Measurements from ENCODE around the gene CDPF1.
"Not testable (repeated sequence)": the region's sequence is repeated elsewhere in the genome, so short reads cannot be mapped to it uniquely, and the experiment has no call there.

The CDPF1 gene

DNA sequence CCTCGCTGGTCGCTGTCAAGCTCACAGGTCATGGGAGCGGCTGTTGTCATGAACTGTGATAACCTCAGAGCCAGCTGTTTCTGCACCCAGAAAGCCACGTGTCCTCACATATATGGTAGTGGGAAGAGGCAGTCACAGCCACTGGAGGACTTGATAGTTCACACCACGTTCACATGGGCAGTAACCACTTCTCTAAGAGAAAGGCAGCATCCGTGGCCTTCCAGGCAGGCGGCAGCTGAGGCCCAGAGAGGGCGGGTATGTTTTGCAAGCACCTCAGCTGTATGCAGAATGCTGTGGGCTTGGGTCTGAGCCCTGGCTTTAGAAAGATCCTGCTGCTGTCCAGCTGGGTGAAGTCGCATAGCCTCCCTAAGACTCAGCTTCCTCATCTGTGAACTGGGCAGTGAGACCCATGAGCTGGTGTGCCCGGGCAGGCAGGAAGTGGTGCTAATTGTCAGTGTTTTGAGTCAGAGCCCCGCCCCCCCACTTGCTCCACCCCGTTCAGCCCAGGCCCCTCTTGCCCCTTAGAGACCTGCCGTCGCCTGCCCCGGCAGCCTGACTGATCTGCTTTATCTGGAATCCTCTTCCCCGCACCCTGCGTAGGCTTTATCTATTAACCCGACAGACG lies 31.0 kb upstream of the CDPF1 start:
- no peak for DNase-seq

DNA sequence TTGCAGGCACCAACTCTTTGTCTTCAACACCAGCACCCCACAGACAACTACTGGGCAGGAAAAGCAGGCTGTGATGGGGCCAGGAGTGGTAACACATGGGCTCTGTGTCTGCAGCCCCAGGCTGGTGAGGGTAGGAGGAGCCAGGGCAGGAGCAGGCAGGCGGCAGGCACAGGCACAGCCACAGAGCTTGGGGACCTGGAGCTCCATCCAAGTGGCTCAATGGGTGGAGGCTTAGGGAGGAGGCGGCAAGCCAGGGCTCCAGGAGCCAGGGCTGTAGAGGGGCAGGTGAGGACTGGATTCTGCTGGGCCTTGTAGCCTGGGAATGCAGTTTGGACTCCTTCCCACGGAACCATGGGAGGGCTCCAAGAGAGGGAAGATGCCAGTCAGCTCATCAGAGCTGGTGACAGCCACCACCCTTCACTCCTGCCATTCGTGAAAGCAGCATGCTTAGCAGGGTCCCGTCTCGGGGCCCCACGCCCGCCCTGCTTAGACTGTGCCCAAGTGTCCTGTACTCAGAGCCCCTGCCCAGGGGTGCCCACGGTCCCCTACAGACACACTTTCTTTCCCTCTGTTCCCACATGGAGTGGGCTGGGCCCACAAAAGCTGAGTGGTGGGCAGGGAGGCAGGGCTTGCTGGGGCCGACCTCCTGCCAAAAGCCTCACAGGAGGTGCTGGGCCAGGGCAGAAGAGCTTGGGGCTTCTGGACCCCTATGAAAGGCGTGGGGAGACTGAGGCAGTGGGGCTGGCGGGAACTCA lies 30.1 kb upstream of the CDPF1 start:
- DNase-seq, result no peak

DNA sequence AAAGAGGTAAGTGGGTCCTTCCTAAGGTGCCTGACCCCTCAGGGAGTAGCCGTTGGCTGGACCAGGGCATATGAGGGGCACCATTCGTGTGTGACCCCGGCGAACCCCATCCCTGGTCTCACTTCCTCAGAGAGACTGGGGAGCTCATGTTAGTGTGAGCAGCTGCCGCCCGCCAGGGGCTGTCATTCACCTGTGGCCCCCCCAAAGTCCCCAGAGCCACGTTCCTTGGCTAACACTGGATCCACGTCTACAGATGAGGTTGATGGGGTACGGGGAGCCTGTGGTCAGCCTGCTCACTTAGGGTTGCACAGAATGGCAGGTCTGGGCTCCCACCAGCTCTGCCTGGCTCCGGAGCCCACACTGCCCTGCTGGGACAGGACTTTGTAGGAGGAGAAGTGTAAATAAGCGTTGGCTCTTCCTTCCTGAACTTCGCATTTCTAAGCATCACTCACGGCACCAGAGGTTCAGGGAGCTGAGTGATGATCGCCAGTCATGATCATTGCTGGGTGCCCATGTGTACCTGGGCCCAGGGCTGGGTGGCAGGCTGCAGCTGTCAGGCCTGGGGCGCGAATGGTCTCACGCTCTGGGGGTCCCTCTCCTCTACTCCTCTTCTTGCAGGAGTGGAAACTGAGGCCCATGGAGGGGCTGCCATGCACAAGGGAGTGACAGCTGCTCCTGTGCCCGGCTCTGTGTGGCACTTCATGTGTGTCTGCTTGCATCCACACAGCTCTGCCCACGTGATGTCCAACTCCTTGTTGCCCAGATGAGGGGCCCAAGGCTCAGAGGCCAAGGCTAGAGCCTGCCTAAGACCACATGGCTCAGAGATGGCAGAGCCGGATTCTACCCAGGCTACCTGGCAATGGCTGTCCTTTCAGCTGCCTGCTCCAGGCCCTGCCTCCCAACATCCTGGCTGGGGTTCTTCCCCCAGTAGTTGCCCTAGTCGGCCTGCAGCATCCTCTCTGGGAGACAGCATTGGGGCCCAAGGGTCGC lies 28.9 kb upstream of the CDPF1 start:
- DNase-seq, result no peak

DNA sequence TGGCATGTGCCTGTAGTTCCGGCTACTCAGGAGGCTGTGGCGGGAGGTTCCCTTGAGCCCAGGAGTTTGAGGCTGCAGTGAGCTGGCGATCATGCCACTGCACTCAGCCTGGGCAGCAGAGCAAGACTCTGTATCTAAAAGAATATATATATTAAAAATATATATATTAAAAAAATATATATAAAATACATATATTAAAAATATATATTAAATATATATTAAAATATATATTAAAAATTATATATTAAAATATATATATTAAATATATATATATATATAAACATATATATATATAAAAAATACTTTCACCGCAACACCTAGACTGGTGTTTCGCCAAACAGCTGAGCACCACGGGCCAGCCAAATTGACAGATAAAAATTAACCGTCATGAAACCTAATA lies 26.5 kb upstream of the CDPF1 start:
- DNase-seq, result no peak

- DNase-seq, result no peak
These were observed 25.5 kb upstream of the CDPF1 start for GRCh38 chr22:46275455-46276122.

DNA sequence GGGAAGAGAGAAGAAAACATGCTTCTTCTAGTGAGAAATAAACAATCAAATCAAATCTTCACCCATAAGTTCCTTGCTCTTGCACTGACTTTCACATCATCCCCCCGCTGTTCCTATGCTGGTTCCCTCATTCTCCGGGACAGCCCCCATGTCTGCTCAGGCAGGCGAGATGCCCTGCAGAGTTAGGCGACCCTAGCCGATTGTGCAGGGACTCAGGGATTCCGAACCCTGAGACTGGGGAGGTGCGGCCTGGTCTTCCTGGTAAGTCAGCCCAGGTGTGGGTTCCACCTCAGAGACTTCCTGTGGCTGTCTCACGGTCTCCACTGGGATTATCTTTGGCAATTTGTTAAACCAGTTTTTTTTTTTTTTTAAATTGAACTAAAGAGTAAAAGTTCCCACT lies 24.3 kb upstream of the CDPF1 start:
- DNase-seq, result no peak

GRCh38 chr22:46273432-46274148 lies 23.5 kb upstream of the CDPF1 start:
- DNase-seq, result no peak

DNA sequence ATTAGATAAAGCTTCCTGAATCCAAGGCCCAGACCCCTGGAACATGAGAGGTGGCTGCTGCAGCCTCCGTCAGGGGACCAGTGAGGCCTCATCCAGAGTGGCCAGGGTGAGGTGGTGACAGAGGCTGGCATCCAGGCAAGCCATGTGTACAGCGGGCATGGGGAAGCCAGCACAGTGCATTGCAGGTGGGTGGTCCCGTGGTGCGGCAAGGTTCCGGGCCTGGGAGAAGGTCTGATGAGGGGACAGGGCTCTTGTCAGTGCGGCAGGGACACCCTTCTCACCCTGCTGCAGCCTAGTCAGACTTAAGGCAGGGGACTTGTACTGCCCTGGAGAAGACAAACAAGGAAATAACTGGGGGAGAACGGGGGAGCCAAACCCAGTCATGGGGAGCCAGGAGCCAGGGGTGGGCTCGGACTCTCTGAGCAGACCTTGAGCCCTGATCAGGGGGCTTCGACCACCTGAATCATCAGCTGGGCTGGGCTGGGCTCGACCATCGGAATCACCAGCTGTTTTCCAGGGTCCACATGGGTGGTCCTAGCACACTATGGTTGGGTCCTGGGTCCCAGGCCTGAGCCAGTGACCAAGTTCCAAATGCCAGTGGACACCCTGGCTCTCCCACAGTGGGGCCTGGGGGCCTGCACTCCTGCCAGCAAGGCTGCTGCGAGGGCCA lies 22.8 kb upstream of the CDPF1 start:
- DNase-seq, result no peak

DNA sequence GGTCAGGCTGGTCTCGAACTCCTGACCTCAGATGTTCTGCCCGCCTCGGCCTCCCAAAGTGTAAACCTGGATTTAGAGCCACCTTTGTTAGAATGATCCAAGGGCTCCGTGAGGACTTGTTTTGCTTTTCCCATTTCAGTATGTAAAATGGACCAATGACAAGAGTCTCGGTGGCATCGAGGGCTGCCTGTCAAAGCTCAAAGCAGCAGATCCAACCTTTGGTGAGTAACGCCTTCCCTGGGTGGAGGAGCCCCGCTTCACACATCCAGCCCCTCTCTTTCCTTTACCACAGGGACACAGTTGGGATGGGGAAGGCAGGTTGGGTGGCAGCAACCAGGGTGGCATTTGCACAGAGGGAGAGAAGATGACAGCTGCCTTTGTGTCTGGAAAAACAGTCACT lies 22.1 kb upstream of the CDPF1 start:
- no peak for DNase-seq

DNA sequence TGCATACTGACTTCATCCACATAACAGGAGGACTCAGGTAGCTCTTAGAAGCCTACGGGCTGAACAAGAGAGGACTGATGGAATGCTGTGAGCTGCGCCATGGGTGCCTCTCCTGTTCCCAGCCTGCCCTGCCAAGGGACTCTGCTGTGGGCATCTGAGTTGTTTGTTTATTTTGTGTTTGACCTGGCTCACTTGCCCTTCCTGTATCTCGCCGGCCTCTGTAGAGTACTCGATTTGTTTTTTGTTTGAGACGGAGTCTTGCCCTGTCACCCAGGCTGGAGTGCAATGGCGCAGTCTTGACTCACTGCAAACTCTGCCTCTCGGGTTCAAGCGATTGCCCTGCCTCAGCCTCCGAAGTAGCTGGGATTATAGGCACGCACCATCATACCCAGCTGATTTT lies 19.5 kb upstream of the CDPF1 start:
- DNase-seq, result no peak

GRCh38 chr22:46267431-46268279 lies 17.6 kb upstream of the CDPF1 start, which contains the start of gene TTC38:
Gene TTC38 (plus strand): TSS chr22:46268008. CDS start chr22:46268040, 32 bp downstream.
- no peak for DNase-seq

- DNase-seq, result not testable (repeated sequence)
These were observed 15.5 kb upstream of the CDPF1 start for GRCh38 chr22:46265627-46266026.

DNA sequence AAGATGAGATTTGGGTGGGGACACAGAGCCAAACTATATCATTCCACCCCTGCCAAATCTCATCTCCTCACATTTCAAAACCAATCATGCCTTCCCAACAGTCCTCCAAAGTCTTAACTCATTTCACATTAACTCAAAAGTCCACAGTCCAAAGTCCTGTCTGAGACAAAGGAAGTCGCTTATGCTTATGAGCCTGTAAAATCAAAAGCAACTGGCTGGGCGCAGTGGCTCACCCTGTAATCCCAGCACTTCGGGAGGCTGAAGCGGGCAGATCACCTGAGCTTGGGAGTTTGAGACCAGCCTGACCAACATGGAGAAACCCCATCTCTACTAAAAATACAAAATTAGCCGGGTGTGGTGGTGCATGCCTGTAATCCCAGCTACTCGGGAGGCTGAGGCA lies 14.4 kb upstream of the CDPF1 start:
- not testable (repeated sequence) for DNase-seq

DNA sequence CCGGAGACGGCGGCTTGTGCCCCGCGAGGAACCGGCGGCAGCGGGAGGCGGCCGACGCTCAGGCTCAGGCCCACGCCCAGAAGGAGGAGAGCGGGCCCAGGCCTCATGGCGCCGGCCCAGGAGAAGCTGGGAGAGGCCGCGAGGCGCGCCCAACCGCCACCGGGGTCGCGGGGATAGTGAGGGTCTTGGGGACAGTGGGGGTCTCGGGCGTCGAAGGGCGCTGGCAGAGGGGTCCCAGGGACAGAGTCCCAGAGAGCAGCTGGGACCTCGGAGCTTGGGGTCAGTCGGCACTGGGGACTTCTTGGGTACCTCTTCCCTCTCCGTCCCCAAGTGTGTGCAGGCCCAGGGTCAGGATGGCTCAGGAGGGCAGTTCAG lies 13.1 kb upstream of the CDPF1 start, which contains the start of gene PKDREJ:
Gene PKDREJ (minus strand): TSS at position 128 of the 375 bp plus-strand sequence. CDS start 21 bp downstream, at position 107.
- no peak for DNase-seq

DNA sequence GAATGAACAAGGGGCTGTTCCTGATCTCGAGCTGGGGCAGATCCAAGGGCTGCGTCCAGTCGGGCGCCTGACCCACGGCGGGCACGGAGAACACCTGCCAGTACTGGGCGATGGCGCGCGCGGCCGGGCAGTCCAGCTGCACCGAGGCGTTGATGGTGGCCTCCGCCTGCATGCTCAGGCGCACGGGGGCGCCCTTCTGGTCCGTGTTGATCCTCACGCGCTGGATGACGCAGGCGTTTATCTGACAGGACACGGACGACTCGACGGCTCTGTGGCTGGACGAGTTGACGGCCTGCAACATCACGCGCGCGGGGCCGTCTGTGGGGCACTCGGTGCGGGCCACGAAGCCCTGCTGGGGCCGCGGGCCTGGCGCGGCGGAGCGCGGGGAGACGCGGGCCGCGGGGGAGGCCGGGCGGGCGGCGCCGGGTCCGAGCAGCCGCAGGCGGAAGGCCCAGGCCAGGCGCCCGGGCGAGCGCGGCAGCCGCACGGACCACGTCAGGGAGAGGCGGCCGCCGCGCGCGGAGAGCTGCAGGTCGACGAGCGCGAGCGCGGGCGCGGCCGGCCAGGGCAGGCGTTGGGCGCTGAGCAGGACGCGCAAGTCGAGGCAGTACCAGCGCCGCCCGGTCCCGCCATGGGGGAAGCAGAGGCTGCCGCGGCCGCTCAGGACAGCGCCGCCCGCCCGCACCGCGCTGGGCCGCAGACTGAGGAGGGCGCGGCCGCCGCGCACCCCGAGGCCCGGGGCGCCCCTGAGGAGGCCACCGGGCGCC lies 12.5 kb upstream of the CDPF1 start:
- no peak for DNase-seq

DNA sequence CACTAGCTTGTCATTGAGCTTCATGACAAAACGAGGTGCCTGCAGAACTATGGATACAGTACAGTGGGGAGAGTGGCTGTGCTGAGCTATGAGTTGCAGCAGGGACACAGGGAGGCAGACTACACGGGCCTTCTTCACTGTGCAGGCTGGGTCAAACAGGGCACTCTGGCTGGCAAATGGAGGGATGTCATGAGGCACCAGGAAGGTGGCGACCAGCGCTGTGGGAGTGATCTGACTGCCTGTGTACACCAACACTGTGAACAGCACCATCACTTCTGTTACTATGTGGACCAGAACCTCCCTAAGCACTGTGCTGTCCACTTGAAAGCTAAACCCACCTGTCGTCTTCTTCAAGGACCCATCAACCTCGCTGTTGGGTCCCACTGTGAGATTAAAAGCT lies 9.9 kb upstream of the CDPF1 start:
- DNase-seq, result no peak

- no peak for DNase-seq
These were observed 9.3 kb upstream of the CDPF1 start for GRCh38 chr22:46259374-46259773.

DNA sequence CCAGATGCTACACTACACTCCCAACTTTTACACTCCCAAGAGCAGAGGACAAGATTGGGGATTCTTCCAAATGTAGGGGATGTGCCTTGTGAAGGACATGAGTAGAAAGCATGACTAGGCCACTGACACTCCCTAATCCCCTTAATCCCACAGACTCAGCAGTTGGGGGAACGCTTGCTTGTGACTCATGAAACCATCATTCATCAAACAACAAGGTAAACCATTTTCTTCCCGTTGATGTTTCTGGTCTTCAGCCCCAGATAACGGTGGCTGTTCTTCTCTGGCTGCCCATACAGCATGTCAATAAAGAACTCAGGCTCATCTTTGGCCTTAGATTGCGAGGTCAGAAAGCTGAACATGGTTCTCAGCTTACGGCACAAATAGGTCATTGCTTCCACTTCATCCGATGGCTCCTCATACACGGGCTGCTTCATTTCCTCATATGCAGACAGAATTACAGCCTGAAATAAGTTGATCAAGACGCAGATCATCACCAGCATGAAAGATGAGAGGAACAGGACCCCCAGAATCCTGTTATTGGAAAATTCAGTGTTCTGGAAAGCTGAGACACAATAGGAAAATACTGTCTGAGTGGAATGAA lies 6.4 kb upstream of the CDPF1 start:
- no peak for DNase-seq

GRCh38 chr22:46251816-46252380 lies 1.8 kb upstream of the CDPF1 start:
- DNase-seq, result no peak

All from NCI-H1417 treated with DMSO at 0.1 percent for 48 hours (cell line).